GM21423 (cell line): ENCODE measurements around the gene CTDSPL.

Source experiments
- ATAC-seq: cut with Tn5 transposase; IDR thresholded peaks from one replicate; pipeline ENCODE4 v1.9.1; 2021; ENCODE audit warnings: mild to moderate bottlenecking, moderate library complexity; ENCODE audit not compliant: unreplicated experiment

The CTDSPL gene

GRCh38 chr3:37941608-37942508 is 80.2 kb downstream of the CTDSPL start:
- ATAC-seq: no peak

- no peak for ATAC-seq
Measured at GRCh38 chr3:37942646-37943045, 81.0 kb downstream of the CTDSPL start.

GRCh38 chr3:37943126-37943525 is 81.4 kb downstream of the CTDSPL start:
- ATAC-seq: no peak

GRCh38 chr3:37943631-37944314 is 82.1 kb downstream of the CTDSPL start:
- ATAC-seq: no peak

GRCh38 chr3:37944391-37944842 is 82.7 kb downstream of the CTDSPL start:
- ATAC-seq: no peak

GRCh38 chr3:37945156-37945806 is 83.6 kb downstream of the CTDSPL start:
- no peak for ATAC-seq

- no peak for ATAC-seq
Measured at GRCh38 chr3:37945807-37946530, 84.3 kb downstream of the CTDSPL start.

GRCh38 chr3:37946531-37946889 is 84.8 kb downstream of the CTDSPL start:
- no peak for ATAC-seq

GRCh38 chr3:37949866-37950265 is 88.2 kb downstream of the CTDSPL start:
- ATAC-seq: no peak

GRCh38 chr3:37952564-37952963 is 90.9 kb downstream of the CTDSPL start:
- no peak for ATAC-seq

GRCh38 chr3:37953226-37953625 is 91.5 kb downstream of the CTDSPL start:
- ATAC-seq: no peak

GRCh38 chr3:37953707-37954394 is 92.2 kb downstream of the CTDSPL start:
- ATAC-seq: no peak

GRCh38 chr3:37954881-37955280 is 93.2 kb downstream of the CTDSPL start:
- no peak for ATAC-seq

- no peak for ATAC-seq
Measured at GRCh38 chr3:37955918-37956707, 94.4 kb downstream of the CTDSPL start.

- no peak for ATAC-seq
Measured at GRCh38 chr3:37956723-37957538, 95.3 kb downstream of the CTDSPL start.

GRCh38 chr3:37957539-37957936 is 95.9 kb downstream of the CTDSPL start:
- ATAC-seq: no peak

GRCh38 chr3:37961622-37962431 is 100.1 kb downstream of the CTDSPL start:
- no peak for ATAC-seq

- no peak for ATAC-seq
Measured at GRCh38 chr3:37963016-37963415, 101.3 kb downstream of the CTDSPL start.
